ENCODE data around the gene COX18. TPM values are rescaled to one million over a fixed set of nuclear protein-coding genes. Genes with fewer than 3 reads are reported as not detected.

The COX18 gene
- total and polyA plus RNA-seq, 2 experiments from 2014 or later: 9.6 to 44.7 TPM

DNA sequence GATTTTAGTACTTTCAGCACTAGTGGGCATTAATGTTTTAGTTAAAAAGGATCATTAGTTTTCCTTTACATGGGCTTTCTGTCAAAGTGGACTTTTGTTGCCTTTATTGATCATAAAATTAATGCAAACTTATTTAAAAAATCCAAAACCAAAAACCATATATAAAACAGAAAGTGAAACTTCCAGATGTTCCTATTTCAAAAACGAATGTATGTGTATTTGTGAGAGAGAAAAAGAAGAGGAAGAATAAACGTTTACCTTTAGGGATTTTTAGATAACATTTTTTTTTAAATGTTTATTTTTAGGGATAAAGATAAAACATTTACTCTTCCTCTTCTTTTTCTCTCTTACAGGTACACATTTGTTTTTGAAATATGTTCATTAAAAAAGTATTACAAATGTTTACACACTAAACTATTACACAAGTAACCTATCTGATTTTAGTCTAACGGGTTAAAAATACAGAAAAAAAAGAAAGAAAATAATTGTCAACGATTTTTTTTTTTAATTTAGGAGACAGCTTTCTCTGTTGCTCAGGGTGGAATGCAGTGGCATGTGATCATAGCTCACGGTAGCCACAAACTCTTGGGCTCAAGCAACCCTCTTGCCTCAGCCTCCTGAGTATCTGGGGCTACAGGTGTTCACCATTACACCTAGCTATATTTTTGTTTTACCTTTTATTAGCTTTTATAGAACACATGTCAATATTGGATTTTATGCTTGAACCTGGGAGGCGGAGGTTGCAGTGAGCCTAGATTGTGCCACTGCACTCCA is 16.8 kb upstream of the COX18 start (continued):
- TF ChIP-seq, protein P1, sequence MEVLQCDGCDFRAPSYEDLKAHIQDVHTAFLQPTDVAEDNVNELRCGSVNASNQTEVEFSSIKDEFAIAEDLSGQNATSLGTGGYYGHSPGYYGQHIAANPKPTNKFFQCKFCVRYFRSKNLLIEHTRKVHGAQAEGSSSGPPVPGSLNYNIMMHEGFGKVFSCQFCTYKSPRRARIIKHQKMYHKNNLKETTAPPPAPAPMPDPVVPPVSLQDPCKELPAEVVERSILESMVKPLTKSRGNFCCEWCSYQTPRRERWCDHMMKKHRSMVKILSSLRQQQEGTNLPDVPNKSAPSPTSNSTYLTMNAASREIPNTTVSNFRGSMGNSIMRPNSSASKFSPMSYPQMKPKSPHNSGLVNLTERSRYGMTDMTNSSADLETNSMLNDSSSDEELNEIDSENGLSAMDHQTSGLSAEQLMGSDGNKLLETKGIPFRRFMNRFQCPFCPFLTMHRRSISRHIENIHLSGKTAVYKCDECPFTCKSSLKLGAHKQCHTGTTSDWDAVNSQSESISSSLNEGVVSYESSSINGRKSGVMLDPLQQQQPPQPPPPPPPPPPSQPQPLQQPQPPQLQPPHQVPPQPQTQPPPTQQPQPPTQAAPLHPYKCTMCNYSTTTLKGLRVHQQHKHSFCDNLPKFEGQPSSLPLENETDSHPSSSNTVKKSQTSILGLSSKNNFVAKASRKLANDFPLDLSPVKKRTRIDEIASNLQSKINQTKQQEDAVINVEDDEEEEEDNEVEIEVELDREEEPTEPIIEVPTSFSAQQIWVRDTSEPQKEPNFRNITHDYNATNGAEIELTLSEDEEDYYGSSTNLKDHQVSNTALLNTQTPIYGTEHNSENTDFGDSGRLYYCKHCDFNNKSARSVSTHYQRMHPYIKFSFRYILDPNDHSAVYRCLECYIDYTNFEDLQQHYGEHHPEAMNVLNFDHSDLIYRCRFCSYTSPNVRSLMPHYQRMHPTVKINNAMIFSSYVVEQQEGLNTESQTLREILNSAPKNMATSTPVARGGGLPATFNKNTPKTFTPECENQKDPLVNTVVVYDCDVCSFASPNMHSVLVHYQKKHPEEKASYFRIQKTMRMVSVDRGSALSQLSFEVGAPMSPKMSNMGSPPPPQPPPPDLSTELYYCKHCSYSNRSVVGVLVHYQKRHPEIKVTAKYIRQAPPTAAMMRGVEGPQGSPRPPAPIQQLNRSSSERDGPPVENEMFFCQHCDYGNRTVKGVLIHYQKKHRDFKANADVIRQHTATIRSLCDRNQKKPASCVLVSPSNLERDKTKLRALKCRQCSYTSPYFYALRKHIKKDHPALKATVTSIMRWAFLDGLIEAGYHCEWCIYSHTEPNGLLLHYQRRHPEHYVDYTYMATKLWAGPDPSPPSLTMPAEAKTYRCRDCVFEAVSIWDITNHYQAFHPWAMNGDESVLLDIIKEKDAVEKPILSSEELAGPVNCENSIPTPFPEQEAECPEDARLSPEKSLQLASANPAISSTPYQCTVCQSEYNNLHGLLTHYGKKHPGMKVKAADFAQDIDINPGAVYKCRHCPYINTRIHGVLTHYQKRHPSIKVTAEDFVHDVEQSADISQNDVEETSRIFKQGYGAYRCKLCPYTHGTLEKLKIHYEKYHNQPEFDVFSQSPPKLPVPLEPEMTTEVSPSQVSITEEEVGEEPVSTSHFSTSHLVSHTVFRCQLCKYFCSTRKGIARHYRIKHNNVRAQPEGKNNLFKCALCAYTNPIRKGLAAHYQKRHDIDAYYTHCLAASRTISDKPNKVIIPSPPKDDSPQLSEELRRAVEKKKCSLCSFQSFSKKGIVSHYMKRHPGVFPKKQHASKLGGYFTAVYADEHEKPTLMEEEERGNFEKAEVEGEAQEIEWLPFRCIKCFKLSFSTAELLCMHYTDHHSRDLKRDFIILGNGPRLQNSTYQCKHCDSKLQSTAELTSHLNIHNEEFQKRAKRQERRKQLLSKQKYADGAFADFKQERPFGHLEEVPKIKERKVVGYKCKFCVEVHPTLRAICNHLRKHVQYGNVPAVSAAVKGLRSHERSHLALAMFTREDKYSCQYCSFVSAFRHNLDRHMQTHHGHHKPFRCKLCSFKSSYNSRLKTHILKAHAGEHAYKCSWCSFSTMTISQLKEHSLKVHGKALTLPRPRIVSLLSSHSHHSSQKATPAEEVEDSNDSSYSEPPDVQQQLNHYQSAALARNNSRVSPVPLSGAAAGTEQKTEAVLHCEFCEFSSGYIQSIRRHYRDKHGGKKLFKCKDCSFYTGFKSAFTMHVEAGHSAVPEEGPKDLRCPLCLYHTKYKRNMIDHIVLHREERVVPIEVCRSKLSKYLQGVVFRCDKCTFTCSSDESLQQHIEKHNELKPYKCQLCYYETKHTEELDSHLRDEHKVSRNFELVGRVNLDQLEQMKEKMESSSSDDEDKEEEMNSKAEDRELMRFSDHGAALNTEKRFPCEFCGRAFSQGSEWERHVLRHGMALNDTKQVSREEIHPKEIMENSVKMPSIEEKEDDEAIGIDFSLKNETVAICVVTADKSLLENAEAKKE (CRISPR knock-in tag; IDR thresholded peaks at IDR 0.05): no peak
- TF ChIP-seq NANOG (IDR thresholded peaks at IDR 0.05; ENCODE audit: borderline replicate concordance) (no peak), EZH2phosphoT487 (IDR thresholded peaks at IDR 0.05; ENCODE audit: unreplicated experiment) (no peak), STAT1 (IDR thresholded peaks at IDR 0.05; ENCODE audit: unreplicated experiment) (no peak), JUNB (IDR thresholded peaks at IDR 0.05; ENCODE audit: unreplicated experiment) (no peak), CREB1 (CRISPR knock-in tag; IDR thresholded peaks at IDR 0.05; ENCODE audit: low read depth) (no peak)
- TF ChIP-seq, protein P2, sequence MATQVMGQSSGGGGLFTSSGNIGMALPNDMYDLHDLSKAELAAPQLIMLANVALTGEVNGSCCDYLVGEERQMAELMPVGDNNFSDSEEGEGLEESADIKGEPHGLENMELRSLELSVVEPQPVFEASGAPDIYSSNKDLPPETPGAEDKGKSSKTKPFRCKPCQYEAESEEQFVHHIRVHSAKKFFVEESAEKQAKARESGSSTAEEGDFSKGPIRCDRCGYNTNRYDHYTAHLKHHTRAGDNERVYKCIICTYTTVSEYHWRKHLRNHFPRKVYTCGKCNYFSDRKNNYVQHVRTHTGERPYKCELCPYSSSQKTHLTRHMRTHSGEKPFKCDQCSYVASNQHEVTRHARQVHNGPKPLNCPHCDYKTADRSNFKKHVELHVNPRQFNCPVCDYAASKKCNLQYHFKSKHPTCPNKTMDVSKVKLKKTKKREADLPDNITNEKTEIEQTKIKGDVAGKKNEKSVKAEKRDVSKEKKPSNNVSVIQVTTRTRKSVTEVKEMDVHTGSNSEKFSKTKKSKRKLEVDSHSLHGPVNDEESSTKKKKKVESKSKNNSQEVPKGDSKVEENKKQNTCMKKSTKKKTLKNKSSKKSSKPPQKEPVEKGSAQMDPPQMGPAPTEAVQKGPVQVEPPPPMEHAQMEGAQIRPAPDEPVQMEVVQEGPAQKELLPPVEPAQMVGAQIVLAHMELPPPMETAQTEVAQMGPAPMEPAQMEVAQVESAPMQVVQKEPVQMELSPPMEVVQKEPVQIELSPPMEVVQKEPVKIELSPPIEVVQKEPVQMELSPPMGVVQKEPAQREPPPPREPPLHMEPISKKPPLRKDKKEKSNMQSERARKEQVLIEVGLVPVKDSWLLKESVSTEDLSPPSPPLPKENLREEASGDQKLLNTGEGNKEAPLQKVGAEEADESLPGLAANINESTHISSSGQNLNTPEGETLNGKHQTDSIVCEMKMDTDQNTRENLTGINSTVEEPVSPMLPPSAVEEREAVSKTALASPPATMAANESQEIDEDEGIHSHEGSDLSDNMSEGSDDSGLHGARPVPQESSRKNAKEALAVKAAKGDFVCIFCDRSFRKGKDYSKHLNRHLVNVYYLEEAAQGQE (IDR thresholded peaks at IDR 0.05; ENCODE audit: unreplicated experiment): no peak
